ENCODE data around the gene TMEM88.

- TF ChIP-seq CTCF (conservative IDR thresholded peaks at IDR 0.05; ENCODE audit: low read length) = no peak
- TF ChIP-seq EZH2phosphoT487 (IDR thresholded peaks at IDR 0.05; ENCODE audit: borderline replicate concordance, low read depth, low read length) = no peak
These were observed 43.6 kb upstream of the TMEM88 start for GRCh38 chr17:7811251-7811650.
